A549 (cell line): ENCODE data around the gene MIXL1. TPM values are rescaled to one million over a fixed set of nuclear protein-coding genes. Genes with fewer than 3 reads are reported as not detected.

ENCODE experiments used
- ATAC-seq, 2 experiments: fragments of 200-7000 bp in 1 of 2; fragments of >200 bp in 1 of 2; cut with Nextera tagmentation in 1 of 2; cut with Tn5 transposase in 1 of 2; 3 replicates each; pipeline versions ENCODE4 v1.8.0 to v1.9.1; 2018 to 2020; ENCODE audit warnings: mild to moderate bottlenecking in 1 of 2, moderate library complexity in 1 of 2
- CTCF ChIA-PET: fragments of 300-600 bp; sonication (Branson Sonifier 250); formaldehyde crosslinking; extraction: SDS; loops from one replicate; lab custom pipeline; 2021; ENCODE audit warnings: antibody characterized with exemption, inconsistent platforms; lab: Yijun Ruan, JAX
- POLR2A ChIA-PET: fragments of 350-600 bp; formaldehyde crosslinking; extraction: SDS; loops from one replicate; lab custom pipeline; 2021; ENCODE audit warnings: antibody characterized with exemption, inconsistent platforms; lab: Yijun Ruan, JAX
- DNase-seq, 2 experiments: peaks; one replicate each; pipeline versions ENCODE4 v3.0.0 to v3.0.0-alpha.2; 2011 to 2016; ENCODE audit warnings: low read depth in 1 of 2, low spot score in 1 of 2
- FAIRE-seq: peaks from 2 replicates; lab custom pipeline; 2011; peaks lifted over from hg19 to GRCh38; lab: Jason Lieb, UNC
- H3K27ac ChIP-seq, 2 experiments: fragments of >200 bp; sonication (Bioruptor Twin); formaldehyde crosslinking; 3 replicates each; pipeline ENCODE4 v1.5.1; 2016 to 2017
- H3K4me1 ChIP-seq: fragments of >200 bp; sonication (Bioruptor Twin); formaldehyde crosslinking; 3 replicates; pipeline ENCODE4 v1.6.1; 2016
- H3K4me2 ChIP-seq: fragments of >200 bp; sonication (Bioruptor Twin); formaldehyde crosslinking; 3 replicates; pipeline ENCODE4 v1.6.1; 2016
- H3K4me3 ChIP-seq: fragments of >200 bp; sonication (Bioruptor Twin); formaldehyde crosslinking; 3 replicates; pipeline ENCODE4 v1.5.1; 2016
- H3K9me3 ChIP-seq: fragments of >200 bp; sonication (Bioruptor Twin); formaldehyde crosslinking; 3 replicates; pipeline ENCODE4 v1.6.1; 2016
- BHLHE40 ChIP-seq: IDR thresholded peaks from 2 replicates; pipeline ENCODE4 v1.6.1; 2012; ENCODE audit warnings: low read depth, low read length, inconsistent platforms
- CBX2 ChIP-seq: fragments of 200-600 bp; sonication (generic); IDR thresholded peaks from 2 replicates; pipeline ENCODE4 v1.6.1; 2016; ENCODE audit warnings: low read depth, mild to moderate bottlenecking, borderline replicate concordance
- ELK1 ChIP-seq: fragments of 150-350 bp; IDR thresholded peaks from 2 replicates; pipeline ENCODE4 v1.6.1; 2014; ENCODE audit warnings: low read depth, mild to moderate bottlenecking, low read length
- ESRRA ChIP-seq: fragments of 150-350 bp; IDR thresholded peaks from 2 replicates; pipeline ENCODE4 v1.6.1; 2014; ENCODE audit warnings: mild to moderate bottlenecking, low read length, borderline replicate concordance
- FOSL2 ChIP-seq, 2 experiments: fragments of 450-650 bp in 1 of 2; fragments of >200 bp in 1 of 2; sonication (Bioruptor Twin) in 1 of 2; formaldehyde crosslinking; IDR thresholded peaks; 2 replicates each; pipeline versions ENCODE4 v1.5.0 to v1.6.1; 2016 to 2020; ENCODE audit warnings: mild to moderate bottlenecking in 1 of 2, moderate library complexity in 1 of 2
- FOXS1 ChIP-seq: fragments of 250-450 bp; sonication (Bioruptor Pico); IDR thresholded peaks from 2 replicates; pipeline ENCODE4 v1.5.0; 2020; ENCODE audit warnings: mild to moderate bottlenecking, moderate library complexity
- HES2 ChIP-seq: fragments of >200 bp; sonication (Bioruptor Twin); formaldehyde crosslinking; IDR thresholded peaks from 2 replicates; pipeline ENCODE4 v1.6.1; 2016
- HEYL ChIP-seq: fragments of 250-450 bp; sonication (Bioruptor Pico); IDR thresholded peaks from 2 replicates; pipeline ENCODE4 v1.8.0; 2021; ENCODE audit warnings: mild to moderate bottlenecking, moderate library complexity
- HOXB13 ChIP-seq: fragments of 250-450 bp; sonication (Bioruptor Pico); IDR thresholded peaks from 2 replicates; pipeline ENCODE4 v1.5.0; 2020; ENCODE audit warnings: low read depth, mild to moderate bottlenecking, moderate library complexity
- JUNB ChIP-seq: fragments of >200 bp; sonication (Bioruptor Twin); formaldehyde crosslinking; IDR thresholded peaks from 2 replicates; pipeline ENCODE4 v1.6.1; 2016
- KDM5A ChIP-seq: fragments of 200-600 bp; sonication (generic); IDR thresholded peaks from 2 replicates; pipeline ENCODE4 v1.6.1; 2016; ENCODE audit warnings: antibody characterized with exemption, mild to moderate bottlenecking
- MYC ChIP-seq: IDR thresholded peaks from 2 replicates; pipeline ENCODE4 v1.6.1; 2012; ENCODE audit warnings: mild to moderate bottlenecking, inconsistent platforms, low read length, improper control_type of control experiment, borderline replicate concordance
- NFE2L2 ChIP-seq: fragments of 150-350 bp; conservative IDR thresholded peaks from 2 replicates; pipeline ENCODE4 v1.6.1; 2014; ENCODE audit warnings: low read length
- RARB ChIP-seq: fragments of 250-450 bp; sonication (Bioruptor Pico); IDR thresholded peaks from 2 replicates; pipeline ENCODE4 v1.8.0; 2021; ENCODE audit warnings: mild to moderate bottlenecking, moderate library complexity
- SMC3 ChIP-seq: fragments of >200 bp; sonication (Bioruptor Twin); formaldehyde crosslinking; IDR thresholded peaks from 3 replicates; pipeline ENCODE4 v1.6.1; 2018; ENCODE audit warnings: inconsistent platforms
- SREBF2 ChIP-seq: fragments of 450-650 bp; IDR thresholded peaks from 2 replicates; pipeline ENCODE4 v1.6.1; 2014; ENCODE audit warnings: mild to moderate bottlenecking, moderate library complexity
- ZC3H11A ChIP-seq: fragments of 450-650 bp; IDR thresholded peaks from 2 replicates; pipeline ENCODE4 v1.6.1; 2014; ENCODE audit warnings: antibody characterized with exemption, mild to moderate bottlenecking
- WGBS: methylation state at CpG from one replicate; pipeline ENCODE4 v1.1.6; 2017; ENCODE audit errors: missing lambda C conversion rate; 5-methylcytosine and 5-hydroxymethylcytosine counted together
- polyA plus RNA-seq, 4 experiments: library from polyadenylated mRNA; depleted of rRNA in 3 of 4; stranded (reverse); fragments of >200 nt; fragmentation: RNase III in 1 of 4; extraction: RNeasy Plus Mini Kit Qiagen cat#74134 plus additional on column Dnase treatment in 1 of 4; gene quantifications; 2 replicates in 3 of 4; 3 replicates in 1 of 4; pipeline ENCODE4 v1.2.3, GENCODE V29; 2011 to 2017
- TF ChIP-seq, protein P1 (sequence below): fragments of 450-650 bp; IDR thresholded peaks from 2 replicates; pipeline ENCODE4 v1.6.1; 2014; ENCODE audit warnings: antibody characterized with exemption
- TF ChIP-seq, protein P2 (sequence below): fragments of >200 bp; sonication (Bioruptor Twin); formaldehyde crosslinking; IDR thresholded peaks from 3 replicates; pipeline ENCODE4 v1.6.1; 2016
- TF ChIP-seq, protein P3 (sequence below): fragments of 250-450 bp; sonication (Bioruptor Pico); IDR thresholded peaks from 2 replicates; pipeline ENCODE4 v1.5.0; 2020; ENCODE audit warnings: low read depth, mild to moderate bottlenecking, moderate library complexity

The MIXL1 gene
- polyA plus RNA-seq, 2 of the 4 experiments (the other 2 are of a cell fraction), result 0.06 to 0.18 TPM

DNA sequence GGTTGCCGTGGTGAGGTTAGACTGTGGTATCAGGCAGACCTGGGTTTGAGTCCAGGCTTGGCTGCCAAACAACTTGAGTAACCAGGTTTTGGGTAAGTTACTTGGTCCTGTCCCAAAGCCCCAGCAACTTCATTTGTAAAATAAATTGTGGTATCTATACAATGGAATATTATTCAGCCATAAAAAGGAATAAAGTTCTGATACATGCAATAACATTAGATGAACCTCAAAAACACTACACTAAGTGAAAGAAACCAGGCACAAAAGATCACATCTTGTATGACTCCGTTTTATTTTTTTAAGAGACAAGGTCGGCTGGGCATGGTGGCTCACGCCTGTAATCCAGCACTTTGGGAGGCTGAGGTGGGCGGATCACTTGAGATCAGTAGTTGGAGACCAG, 16.4 kb upstream of the MIXL1 start:
- DNase-seq (no peak), FAIRE-seq (no peak), ATAC-seq (no peak)
- 62% methylated on average over 5 of the region's 5 CpGs for WGBS
- Histone ChIP-seq H3K4me3 (no peak overlapping the region), H3K4me1 (no peaks in the 10 kb centered on the region), H3K9me3 (no peaks in the 10 kb centered on the region), H3K27ac (no peak overlapping the region), H3K4me2 (no peak overlapping the region)
- CTCF ChIA-PET, result interaction anchor here (0.6 to 2.5 kb wide), 2 partner anchors 10 to 25 kb away, joined by 3 to 14 read pairs; no protein-coding TSS in a partner anchor
- TF ChIP-seq, protein P1, sequence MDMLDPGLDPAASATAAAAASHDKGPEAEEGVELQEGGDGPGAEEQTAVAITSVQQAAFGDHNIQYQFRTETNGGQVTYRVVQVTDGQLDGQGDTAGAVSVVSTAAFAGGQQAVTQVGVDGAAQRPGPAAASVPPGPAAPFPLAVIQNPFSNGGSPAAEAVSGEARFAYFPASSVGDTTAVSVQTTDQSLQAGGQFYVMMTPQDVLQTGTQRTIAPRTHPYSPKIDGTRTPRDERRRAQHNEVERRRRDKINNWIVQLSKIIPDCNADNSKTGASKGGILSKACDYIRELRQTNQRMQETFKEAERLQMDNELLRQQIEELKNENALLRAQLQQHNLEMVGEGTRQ, result no peak
- no peak for TF ChIP-seq SREBF2
- TF ChIP-seq, protein P2, sequence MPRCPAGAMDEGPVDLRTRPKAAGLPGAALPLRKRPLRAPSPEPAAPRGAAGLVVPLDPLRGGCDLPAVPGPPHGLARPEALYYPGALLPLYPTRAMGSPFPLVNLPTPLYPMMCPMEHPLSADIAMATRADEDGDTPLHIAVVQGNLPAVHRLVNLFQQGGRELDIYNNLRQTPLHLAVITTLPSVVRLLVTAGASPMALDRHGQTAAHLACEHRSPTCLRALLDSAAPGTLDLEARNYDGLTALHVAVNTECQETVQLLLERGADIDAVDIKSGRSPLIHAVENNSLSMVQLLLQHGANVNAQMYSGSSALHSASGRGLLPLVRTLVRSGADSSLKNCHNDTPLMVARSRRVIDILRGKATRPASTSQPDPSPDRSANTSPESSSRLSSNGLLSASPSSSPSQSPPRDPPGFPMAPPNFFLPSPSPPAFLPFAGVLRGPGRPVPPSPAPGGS, result no peak
- no peak for TF ChIP-seq ZC3H11A
- no peak for TF ChIP-seq FOXS1
- no peak for TF ChIP-seq RARB (CRISPR knock-in tag)
- no peak for TF ChIP-seq HES2
- TF ChIP-seq, protein P3, sequence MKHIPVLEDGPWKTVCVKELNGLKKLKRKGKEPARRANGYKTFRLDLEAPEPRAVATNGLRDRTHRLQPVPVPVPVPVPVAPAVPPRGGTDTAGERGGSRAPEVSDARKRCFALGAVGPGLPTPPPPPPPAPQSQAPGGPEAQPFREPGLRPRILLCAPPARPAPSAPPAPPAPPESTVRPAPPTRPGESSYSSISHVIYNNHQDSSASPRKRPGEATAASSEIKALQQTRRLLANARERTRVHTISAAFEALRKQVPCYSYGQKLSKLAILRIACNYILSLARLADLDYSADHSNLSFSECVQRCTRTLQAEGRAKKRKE (CRISPR knock-in tag), result no peak
- no peak for TF ChIP-seq SMC3
- no peak for TF ChIP-seq CBX2
- no peak for TF ChIP-seq ESRRA
- no peak for TF ChIP-seq MYC
- no peak for TF ChIP-seq FOSL2 (IDR thresholded peaks at IDR 0.05)
- no peak for TF ChIP-seq FOSL2 (CRISPR knock-in tag; IDR thresholded peaks at IDR 0.05)
- no peak for TF ChIP-seq HOXB13
- TF ChIP-seq BHLHE40, result no peak
- no peak for TF ChIP-seq NFE2L2
- TF ChIP-seq ELK1, result no peak
- no peak for TF ChIP-seq KDM5A
- POLR2A ChIA-PET, result no interaction called here

GRCh38 chr1:226209307-226210059, 14.0 kb upstream of the MIXL1 start:
- POLR2A ChIA-PET, result no interaction called here
- DNase-seq (no peak), ATAC-seq (peak in 1 of 2 experiments; percentile 29; a peak in 3 of 6 replicates), FAIRE-seq (no peak)
- Histone ChIP-seq H3K9me3 (no peaks in the 10 kb centered on the region), H3K27ac (no peak overlapping the region), H3K4me3 (no peak overlapping the region), H3K4me2 (no peak overlapping the region), H3K4me1 (no peaks in the 10 kb centered on the region)
- 79% methylated on average over 17 of the region's 17 CpGs for WGBS
- CTCF ChIA-PET, result interaction anchor here (0.8 to 4.2 kb wide), 4 partner anchors 12 to 85 kb away, joined by 4 to 21 read pairs (median 10); no protein-coding TSS in a partner anchor
- no peak for TF ChIP-seq SMC3
- no peak for TF ChIP-seq HEYL (CRISPR knock-in tag)
- TF ChIP-seq JUNB, result no peak
- TF ChIP-seq HES2, result no peak
- no peak for TF ChIP-seq FOSL2 (IDR thresholded peaks at IDR 0.05)
- TF ChIP-seq FOSL2 (CRISPR knock-in tag; IDR thresholded peaks at IDR 0.05), result no peak
